ENCODE results near the gene TNNI2.
"Not testable (repeated sequence)": the region's sequence is repeated elsewhere in the genome, so short reads cannot be mapped to it uniquely, and the experiment has no call there.

Gene TNNI2

GRCh38 chr11:1868636-1869291, 30.0 kb downstream of the TNNI2 start:
- no peak for DNase-seq (ENCODE audit: low read depth, low spot score)

GRCh38 chr11:1869427-1870325, 30.9 kb downstream of the TNNI2 start:
- no peak for DNase-seq (ENCODE audit: low read depth, low spot score)
- H3K4me3 ChIP-seq (ENCODE audit: low read length): no peak overlapping the region

More at GRCh38 chr11:1868636-1869291, 30.0 kb downstream of the TNNI2 start:
- H3K4me3 ChIP-seq (ENCODE audit: low read length): no peak overlapping the region

GRCh38 chr11:1870326-1870696, 31.5 kb downstream of the TNNI2 start:
- no peak for DNase-seq (ENCODE audit: low read depth, low spot score)
- H3K4me3 ChIP-seq (ENCODE audit: low read length): no peak overlapping the region

GRCh38 chr11:1870721-1871466, 32.1 kb downstream of the TNNI2 start:
- H3K4me3 ChIP-seq (ENCODE audit: low read length): no peak overlapping the region
- DNase-seq (ENCODE audit: low read depth, low spot score): no peak

GRCh38 chr11:1871531-1871930, 32.8 kb downstream of the TNNI2 start:
- DNase-seq (ENCODE audit: low read depth, low spot score): no peak
- no peak overlapping the region for H3K4me3 ChIP-seq (ENCODE audit: low read length)

- H3K4me3 ChIP-seq (ENCODE audit: low read length): no peak overlapping the region
- no peak for DNase-seq (ENCODE audit: low read depth, low spot score)
Measured at GRCh38 chr11:1872267-1872985, 33.6 kb downstream of the TNNI2 start.

- no peak for DNase-seq (ENCODE audit: low read depth, low spot score)
- no peak overlapping the region for H3K4me3 ChIP-seq (ENCODE audit: low read length)
Measured at GRCh38 chr11:1873048-1873812, 34.4 kb downstream of the TNNI2 start.

GRCh38 chr11:1873813-1874150, 35.0 kb downstream of the TNNI2 start:
- DNase-seq (ENCODE audit: low read depth, low spot score); H3K4me3 ChIP-seq (ENCODE audit: low read length): not testable (repeated sequence)

- DNase-seq (ENCODE audit: low read depth, low spot score); H3K4me3 ChIP-seq (ENCODE audit: low read length): not testable (repeated sequence)
Measured at GRCh38 chr11:1874441-1875092, 35.8 kb downstream of the TNNI2 start.

GRCh38 chr11:1875093-1875850, 36.5 kb downstream of the TNNI2 start:
- no peak overlapping the region for H3K4me3 ChIP-seq (ENCODE audit: low read length)
- no peak for DNase-seq (ENCODE audit: low read depth, low spot score)

GRCh38 chr11:1875851-1876301, 37.1 kb downstream of the TNNI2 start:
- not testable (repeated sequence) for H3K4me3 ChIP-seq (ENCODE audit: low read length); DNase-seq (ENCODE audit: low read depth, low spot score)

- DNase-seq (ENCODE audit: low read depth, low spot score): no peak
- no peak overlapping the region for H3K4me3 ChIP-seq (ENCODE audit: low read length)
Measured at GRCh38 chr11:1876361-1877063, 37.7 kb downstream of the TNNI2 start.

GRCh38 chr11:1877211-1878136, 38.7 kb downstream of the TNNI2 start:
- no peak overlapping the region for H3K4me3 ChIP-seq (ENCODE audit: low read length)
- DNase-seq (ENCODE audit: low read depth, low spot score): no peak

GRCh38 chr11:1878137-1879031, 39.6 kb downstream of the TNNI2 start:
- H3K4me3 ChIP-seq (ENCODE audit: low read length): no peak overlapping the region
- DNase-seq (ENCODE audit: low read depth, low spot score): no peak

Data from Jurkat, Clone E6-1 (cell line).